ENCODE data around the gene NDUFB10.

The NDUFB10 gene

DNA sequence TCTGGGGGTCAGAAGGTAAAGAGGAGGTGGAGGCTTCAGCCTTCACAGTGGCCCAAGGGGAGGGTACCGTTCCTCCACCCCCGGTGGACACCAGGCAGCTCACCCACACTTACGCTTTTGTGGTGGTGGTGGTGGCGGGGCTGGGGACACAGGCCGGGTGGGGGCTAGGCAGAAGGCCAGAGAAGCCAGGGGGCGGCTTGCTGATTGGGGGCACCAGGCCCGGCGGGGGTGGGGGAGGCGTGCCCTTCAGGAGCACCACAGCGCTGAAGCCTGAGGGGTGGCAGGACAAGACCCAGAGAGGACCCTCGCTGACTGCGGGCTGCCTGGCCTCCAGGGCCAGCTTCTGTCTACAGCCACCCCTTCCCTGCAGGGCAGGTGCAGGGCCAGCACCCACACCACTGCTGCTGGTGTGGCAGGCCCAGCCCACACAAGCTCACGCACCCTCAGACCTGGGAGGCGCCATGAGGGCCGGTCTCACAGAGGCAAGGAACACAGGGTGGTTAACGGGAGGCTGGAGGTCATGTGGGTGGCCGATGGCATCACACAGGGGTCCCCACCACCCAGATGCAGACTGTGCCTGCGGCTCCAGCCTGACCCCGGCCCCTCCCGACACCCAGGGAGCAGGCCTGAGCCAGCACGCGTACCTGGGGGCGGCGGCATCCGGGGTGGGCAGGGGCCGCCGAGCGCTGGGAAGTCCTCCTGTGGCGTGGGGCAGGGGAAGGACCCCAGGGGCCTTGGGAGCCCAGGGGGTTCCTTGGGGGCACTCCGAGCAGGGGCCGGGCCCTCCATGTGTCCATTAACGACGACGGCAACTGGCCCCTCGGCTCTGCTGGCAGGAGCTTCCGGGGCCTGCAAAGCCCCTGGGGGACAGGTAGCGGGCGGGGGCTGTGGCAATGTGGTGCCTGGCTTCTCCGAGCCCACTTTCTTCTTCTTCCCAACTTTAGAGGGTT is 39.8 kb downstream of the NDUFB10 start:
- WGBS (ENCODE audit: insufficient coverage) = 97% methylated on average over 26 of the region's 39 CpGs
- DNase-seq = no peak
- Histone ChIP-seq H3K27me3 (replicated peaks in 2 of 5; ENCODE audit: control insufficient read depth in 4 of 5, insufficient read depth in 5 of 5, low read length in 4 of 5) (no peaks in the 10 kb centered on the region), H3K36me3 (ENCODE audit: control insufficient read depth in 4 of 4, insufficient read depth in 4 of 4, low read length in 3 of 4) (peaks cover 0 to 69% (median 54%) of the 10 kb centered on the region in 4 experiments), H3K9me3 (ENCODE audit: control extremely low read depth in 1 of 5, control insufficient read depth in 4 of 5, insufficient read depth in 2 of 5, low read depth in 1 of 5, low read length in 4 of 5) (no peaks in the 10 kb centered on the region), H3K4me3 (ENCODE audit: control insufficient read depth in 1 of 7, extremely low read depth in 1 of 7, insufficient read depth in 4 of 7, low read depth in 2 of 7, low read length in 6 of 7) (no peak overlapping the region), H3K27ac (ENCODE audit: insufficient read depth in 1 of 2, low read depth in 1 of 2, low read length in 2 of 2, poor library complexity in 1 of 2, severe bottlenecking in 2 of 2) (no peak overlapping the region), H3K4me1 (ENCODE audit: control extremely low read depth in 1 of 4, control insufficient read depth in 4 of 4, insufficient read depth in 4 of 4, low read length in 3 of 4) (peaks cover 0 to 9% (median 6%) of the 10 kb centered on the region in 4 experiments)
- CTCF ChIA-PET = interaction anchor here (1.4 to 1.5 kb wide), 2 partner anchors 14 to 156 kb away, joined by 3 to 4 read pairs; partner anchors contain the start of gene TRAF7
- POLR2A ChIA-PET = interaction anchor here (1.0 kb wide), 1 partner anchor 156 kb away, joined by 3 read pairs; the partner anchor contains the start of gene TRAF7

DNA sequence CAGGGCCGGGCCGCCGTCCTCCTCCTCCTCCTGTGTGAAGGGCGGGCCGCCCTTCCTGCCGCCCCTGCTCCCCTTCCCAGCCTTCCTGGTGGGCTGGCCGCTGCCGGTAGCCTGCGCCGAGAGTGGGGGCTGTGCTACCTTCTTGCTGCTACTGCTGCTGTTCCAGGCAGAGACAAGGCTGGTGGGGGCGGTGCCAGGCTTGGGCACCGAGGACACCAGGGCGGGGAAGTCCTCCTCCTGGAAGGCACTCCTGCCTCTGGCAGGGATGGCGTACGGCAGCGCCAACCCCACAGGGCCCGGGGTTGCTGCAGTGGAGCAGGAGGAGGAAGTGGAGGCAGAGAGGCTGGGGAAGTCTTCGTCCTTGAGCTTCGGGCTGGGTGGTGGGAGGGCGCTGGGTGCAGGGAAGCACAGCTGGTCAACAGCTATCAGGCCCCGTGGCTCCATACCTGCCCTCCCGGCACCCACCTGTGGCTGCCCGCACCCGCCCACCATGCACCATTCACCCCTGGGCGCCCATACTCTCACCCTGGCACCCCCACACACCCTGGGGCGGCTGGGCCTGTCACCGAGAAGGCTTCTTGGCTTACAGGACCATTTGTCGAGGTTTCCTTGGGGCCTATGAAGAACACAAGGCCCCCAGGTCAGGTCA is 40.7 kb downstream of the NDUFB10 start:
- H3K27ac ChIP-seq (ENCODE audit: insufficient read depth in 1 of 2, low read depth in 1 of 2, low read length in 2 of 2, poor library complexity in 1 of 2, severe bottlenecking in 2 of 2) = no peak overlapping the region
- no peaks in the 10 kb centered on the region for H3K27me3 ChIP-seq (replicated peaks in 2 of 5; ENCODE audit: control insufficient read depth in 4 of 5, insufficient read depth in 5 of 5, low read length in 4 of 5)
- H3K4me3 ChIP-seq (ENCODE audit: control insufficient read depth in 1 of 7, extremely low read depth in 1 of 7, insufficient read depth in 4 of 7, low read depth in 2 of 7, low read length in 6 of 7) = no peak overlapping the region
- H3K4me1 ChIP-seq (ENCODE audit: control extremely low read depth in 1 of 4, control insufficient read depth in 4 of 4, insufficient read depth in 4 of 4, low read length in 3 of 4) = peaks cover 0 to 17% (median 14%) of the 10 kb centered on the region in 4 experiments
- WGBS (ENCODE audit: insufficient coverage) = 97% methylated on average over 20 of the region's 28 CpGs
- peaks cover 0 to 69% (median 54%) of the 10 kb centered on the region in 4 experiments for H3K36me3 ChIP-seq (ENCODE audit: control insufficient read depth in 4 of 4, insufficient read depth in 4 of 4, low read length in 3 of 4)
- H3K9me3 ChIP-seq (ENCODE audit: control extremely low read depth in 1 of 5, control insufficient read depth in 4 of 5, insufficient read depth in 2 of 5, low read depth in 1 of 5, low read length in 4 of 5) = no peaks in the 10 kb centered on the region
- CTCF ChIA-PET = interaction anchor here (1.4 kb wide), 1 partner anchor 155 kb away, joined by 3 read pairs; the partner anchor contains the start of gene TRAF7
- DNase-seq = no peak
- POLR2A ChIA-PET = no interaction called here

DNA sequence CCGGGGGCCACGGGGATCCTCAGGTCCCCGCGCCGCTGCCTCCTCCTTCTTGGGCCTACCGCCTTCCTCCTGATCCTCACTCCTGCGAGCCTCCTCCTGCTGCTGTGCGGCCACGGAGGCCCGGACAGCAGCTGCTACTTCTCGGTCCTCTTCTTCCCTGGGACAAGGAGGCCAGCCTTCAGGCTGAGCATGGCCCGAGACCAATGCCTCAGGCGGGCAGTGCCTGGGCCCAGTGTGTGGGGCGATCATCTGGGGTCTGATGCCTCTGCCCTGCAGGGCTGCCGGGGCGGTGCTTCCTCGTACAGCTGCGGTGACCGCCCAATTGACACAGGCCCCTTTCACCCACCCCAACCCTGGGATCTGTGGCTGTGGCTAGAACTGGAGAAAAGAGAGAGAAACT is 41.7 kb downstream of the NDUFB10 start:
- H3K36me3 ChIP-seq (ENCODE audit: control insufficient read depth in 4 of 4, insufficient read depth in 4 of 4, low read length in 3 of 4) = peaks cover 0 to 69% (median 56%) of the 10 kb centered on the region in 4 experiments
- DNase-seq = no peak
- no peak overlapping the region for H3K4me3 ChIP-seq (ENCODE audit: control insufficient read depth in 1 of 7, extremely low read depth in 1 of 7, insufficient read depth in 4 of 7, low read depth in 2 of 7, low read length in 6 of 7)
- POLR2A ChIA-PET = no interaction called here
- WGBS (ENCODE audit: insufficient coverage) = 96% methylated on average over 11 of the region's 19 CpGs
- peaks cover 0 to 28% (median 25%) of the 10 kb centered on the region in 4 experiments for H3K4me1 ChIP-seq (ENCODE audit: control extremely low read depth in 1 of 4, control insufficient read depth in 4 of 4, insufficient read depth in 4 of 4, low read length in 3 of 4)
- H3K9me3 ChIP-seq (ENCODE audit: control extremely low read depth in 1 of 5, control insufficient read depth in 4 of 5, insufficient read depth in 2 of 5, low read depth in 1 of 5, low read length in 4 of 5) = no peaks in the 10 kb centered on the region
- CTCF ChIA-PET = interaction anchor here (0.6 to 1.6 kb wide), 4 partner anchors 15 to 154 kb away, joined by 3 to 4 read pairs (median 4); partner anchors contain the start of genes NTHL1, TRAF7 and TSC2
- no peak overlapping the region for H3K27ac ChIP-seq (ENCODE audit: insufficient read depth in 1 of 2, low read depth in 1 of 2, low read length in 2 of 2, poor library complexity in 1 of 2, severe bottlenecking in 2 of 2)
- no peaks in the 10 kb centered on the region for H3K27me3 ChIP-seq (replicated peaks in 2 of 5; ENCODE audit: control insufficient read depth in 4 of 5, insufficient read depth in 5 of 5, low read length in 4 of 5)

DNA sequence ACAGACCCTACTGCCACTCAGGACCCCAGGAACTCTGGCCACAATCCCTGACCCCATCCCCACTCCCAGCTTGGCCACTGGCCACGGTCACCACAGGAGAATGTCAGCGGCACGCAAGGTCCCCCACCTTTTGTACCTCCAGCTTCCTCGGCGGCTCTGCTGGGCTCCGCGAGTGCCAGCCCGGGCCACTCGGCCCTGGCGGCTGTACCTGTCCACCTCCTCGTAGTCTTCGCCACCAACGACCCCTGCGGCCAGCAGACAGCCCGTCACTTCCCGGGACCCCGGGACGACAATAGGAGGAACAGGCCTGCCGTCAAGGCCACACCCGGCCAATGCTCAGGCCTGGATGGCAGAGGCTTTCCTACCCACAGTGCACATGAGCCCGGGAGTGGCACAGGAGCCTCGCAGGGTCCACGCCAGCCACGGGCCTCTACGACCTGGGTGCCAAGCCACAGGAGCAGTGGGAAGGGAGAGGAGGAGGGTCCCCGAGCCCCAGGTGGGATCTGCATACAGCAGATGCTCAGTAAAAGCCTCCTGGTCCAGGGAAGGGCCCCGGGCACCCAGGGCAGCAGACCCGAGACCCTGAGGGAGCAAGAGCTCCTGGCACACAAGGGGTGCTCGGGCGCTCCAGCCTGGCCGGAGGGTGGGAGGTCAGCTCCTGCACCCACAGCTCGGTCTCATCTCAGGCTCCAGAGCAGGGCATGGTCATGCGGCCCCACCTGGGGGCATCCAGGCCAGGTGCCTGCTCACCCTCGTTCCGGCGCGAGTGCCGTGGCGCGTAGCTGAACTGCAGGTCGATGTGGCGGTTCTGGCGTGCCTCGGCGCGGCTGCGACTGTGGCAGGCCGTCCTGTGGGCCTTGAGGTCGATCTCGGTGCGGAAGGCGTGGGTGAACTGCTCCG is 42.4 kb downstream of the NDUFB10 start:
- no peaks in the 10 kb centered on the region for H3K9me3 ChIP-seq (ENCODE audit: control extremely low read depth in 1 of 5, control insufficient read depth in 4 of 5, insufficient read depth in 2 of 5, low read depth in 1 of 5, low read length in 4 of 5)
- H3K4me3 ChIP-seq (ENCODE audit: control insufficient read depth in 1 of 7, extremely low read depth in 1 of 7, insufficient read depth in 4 of 7, low read depth in 2 of 7, low read length in 6 of 7) = no peak overlapping the region
- 96% methylated on average over 49 of the region's 53 CpGs for WGBS (ENCODE audit: insufficient coverage)
- ChIA-PET CTCF (interaction anchor here (1.3 to 2.4 kb wide), 3 partner anchors 15 to 152 kb away, joined by 4 to 6 read pairs (median 4); no protein-coding TSS in a partner anchor), POLR2A (no interaction called here)
- H3K36me3 ChIP-seq (ENCODE audit: control insufficient read depth in 4 of 4, insufficient read depth in 4 of 4, low read length in 3 of 4) = peaks cover 0 to 74% (median 55%) of the 10 kb centered on the region in 4 experiments
- no peak for DNase-seq
- peaks cover 0 to 35% (median 31%) of the 10 kb centered on the region in 4 experiments for H3K4me1 ChIP-seq (ENCODE audit: control extremely low read depth in 1 of 4, control insufficient read depth in 4 of 4, insufficient read depth in 4 of 4, low read length in 3 of 4)
- H3K27ac ChIP-seq (ENCODE audit: insufficient read depth in 1 of 2, low read depth in 1 of 2, low read length in 2 of 2, poor library complexity in 1 of 2, severe bottlenecking in 2 of 2) = no peak overlapping the region
- H3K27me3 ChIP-seq (replicated peaks in 2 of 5; ENCODE audit: control insufficient read depth in 4 of 5, insufficient read depth in 5 of 5, low read length in 4 of 5) = no peaks in the 10 kb centered on the region

DNA sequence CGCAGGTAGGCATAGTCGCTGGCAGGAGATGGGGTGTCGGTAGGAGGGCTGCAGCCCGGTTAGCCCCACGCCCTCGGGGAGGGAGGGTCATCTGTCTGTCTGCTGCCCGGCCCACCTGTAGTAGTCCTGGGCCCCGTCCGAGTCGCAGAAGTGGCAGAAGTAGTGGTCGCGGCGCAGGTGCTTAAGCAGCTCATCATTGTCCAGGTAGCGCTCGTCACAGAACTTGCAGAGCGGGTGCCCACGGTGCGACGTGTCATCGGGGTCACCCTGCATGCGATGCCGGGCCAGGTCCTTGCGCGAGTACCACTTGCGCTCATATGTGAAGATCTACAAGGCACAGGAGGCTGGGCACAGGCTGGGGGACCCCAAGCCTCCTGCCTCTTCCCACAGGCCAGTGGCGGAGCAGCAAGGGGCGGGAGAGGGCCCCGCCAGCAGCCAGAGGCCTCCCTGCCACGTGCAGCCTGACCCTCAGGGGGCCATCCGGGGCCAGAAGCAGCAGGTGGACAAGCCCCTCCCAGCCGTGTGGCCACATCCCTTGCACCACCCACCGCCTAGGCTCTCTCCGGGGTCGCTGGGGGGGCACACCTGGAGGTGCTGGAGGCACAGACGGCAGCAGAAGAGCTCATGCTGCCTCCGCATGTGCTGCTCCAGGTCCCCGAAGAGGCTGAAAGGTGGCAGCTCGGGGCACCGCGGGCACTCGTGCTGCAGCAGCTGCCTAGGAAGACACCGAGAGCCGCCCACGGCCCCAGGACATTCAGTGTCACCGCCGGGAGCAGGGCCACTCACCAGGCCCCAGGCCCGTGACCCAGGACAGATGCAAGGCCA is 43.3 kb downstream of the NDUFB10 start:
- no peak for DNase-seq
- Histone ChIP-seq H3K9me3 (ENCODE audit: control extremely low read depth in 1 of 5, control insufficient read depth in 4 of 5, insufficient read depth in 2 of 5, low read depth in 1 of 5, low read length in 4 of 5) (no peaks in the 10 kb centered on the region), H3K4me1 (ENCODE audit: control extremely low read depth in 1 of 4, control insufficient read depth in 4 of 4, insufficient read depth in 4 of 4, low read length in 3 of 4) (peaks cover 0 to 44% (median 40%) of the 10 kb centered on the region in 4 experiments), H3K4me3 (ENCODE audit: control insufficient read depth in 1 of 7, extremely low read depth in 1 of 7, insufficient read depth in 4 of 7, low read depth in 2 of 7, low read length in 6 of 7) (no peak overlapping the region), H3K27me3 (replicated peaks in 2 of 5; ENCODE audit: control insufficient read depth in 4 of 5, insufficient read depth in 5 of 5, low read length in 4 of 5) (no peaks in the 10 kb centered on the region), H3K27ac (ENCODE audit: insufficient read depth in 1 of 2, low read depth in 1 of 2, low read length in 2 of 2, poor library complexity in 1 of 2, severe bottlenecking in 2 of 2) (no peak overlapping the region), H3K36me3 (ENCODE audit: control insufficient read depth in 4 of 4, insufficient read depth in 4 of 4, low read length in 3 of 4) (peaks cover 0 to 76% (median 48%) of the 10 kb centered on the region in 4 experiments)
- ChIA-PET POLR2A (interaction anchor here (1.7 to 3.4 kb wide), 2 partner anchors 38 to 152 kb away, joined by 5 to 15 read pairs; partner anchors contain the start of genes RPS2 and TRAF7), CTCF (interaction anchor here (0.9 to 6.9 kb wide), 13 partner anchors 6 to 151 kb away, joined by 3 to 80 read pairs (median 6); partner anchors contain the start of genes RAB26 and TRAF7)
- WGBS (ENCODE audit: insufficient coverage) = 96% methylated on average over 46 of the region's 47 CpGs
